SKM-1 treated with dmso at 0.1 percent for 144 hours (cell line): ENCODE measurements around the gene COBL.

Experiments
- DNase-seq: peaks from one replicate; lab custom pipeline; 2025; ENCODE audit not compliant: unreplicated experiment; lab: John Stamatoyannopoulos, UW

COBL gene

DNA sequence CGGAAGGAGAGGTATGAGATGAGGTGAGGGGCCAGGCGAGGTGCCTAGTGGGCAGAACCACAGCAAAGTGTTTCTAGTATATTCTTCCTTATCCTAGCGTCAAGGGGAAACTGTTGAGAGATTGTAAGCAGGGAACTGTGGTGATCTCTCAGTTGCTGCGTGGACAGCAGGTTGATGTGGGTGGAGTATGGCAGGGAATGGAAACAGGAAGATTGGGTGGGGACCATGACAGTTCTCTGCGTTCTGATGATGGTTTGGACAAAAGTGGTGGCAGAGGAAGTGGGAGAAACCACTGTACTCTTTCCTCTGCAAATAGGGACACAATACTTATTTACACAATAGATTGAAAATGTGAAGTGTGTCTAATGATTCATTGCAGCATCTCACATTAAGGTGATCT lies 342.4 kb downstream of the COBL start:
- DNase-seq, result no peak

DNA sequence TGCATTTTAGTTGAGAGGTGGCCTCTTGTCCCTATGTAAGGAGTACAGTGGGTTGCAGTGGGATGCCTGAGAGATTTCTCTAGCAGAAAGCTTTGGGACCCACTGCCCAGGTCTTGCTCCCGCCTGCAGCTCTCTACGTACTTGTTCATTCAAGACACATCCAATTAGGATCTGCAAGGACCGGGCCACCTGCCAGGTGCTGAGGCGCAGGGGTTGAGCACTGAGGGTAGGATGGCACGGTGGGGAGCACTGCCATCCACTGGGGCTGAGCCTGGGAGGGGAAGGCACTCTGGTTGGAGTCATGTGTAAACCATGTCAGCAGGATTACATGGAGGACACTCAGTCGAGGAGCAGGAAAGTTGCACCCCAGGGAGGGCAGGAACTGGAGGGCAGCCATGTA lies 342.8 kb downstream of the COBL start:
- DNase-seq, result no peak

DNA sequence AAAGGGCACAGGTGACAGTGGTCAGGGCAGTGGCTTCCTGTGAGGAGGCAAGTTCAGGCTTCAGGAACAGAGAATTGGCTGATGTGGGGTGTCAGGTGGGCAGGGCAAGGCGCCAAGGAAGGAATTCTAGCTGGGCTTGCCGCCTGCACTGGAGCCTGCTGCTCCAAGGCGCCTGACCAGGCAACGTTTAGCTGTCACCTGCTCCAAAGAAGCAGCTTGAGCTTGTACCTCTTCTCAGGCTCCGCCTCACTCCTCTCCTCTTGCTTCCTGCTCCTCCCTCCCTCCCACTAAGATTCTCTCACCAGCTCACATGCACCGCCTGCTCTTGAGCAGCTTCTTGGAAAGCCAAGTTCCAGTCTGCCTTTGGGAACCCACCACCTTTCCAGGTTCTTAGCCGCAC lies 346.5 kb downstream of the COBL start:
- no peak for DNase-seq
